Fibroblast of lung (primary cell): ENCODE measurements around the gene RCSD1. TPM values are rescaled to one million over a fixed set of nuclear protein-coding genes. Genes with fewer than 3 reads are reported as not detected.

Experiments used
- DNase-seq, 2 donors: peaks; one replicate each; pipeline versions ENCODE4 v3.0.0 to v3.0.0-alpha.2; 2010; ENCODE audit warnings: low read depth in 2 of 2
- H2AFZ ChIP-seq: 2 replicates; pipeline ENCODE4 v1.5.1; 2012; ENCODE audit warnings: low read length, control low read depth, inconsistent platforms
- H3K27ac ChIP-seq: 2 replicates; pipeline ENCODE4 v1.5.1; 2011; ENCODE audit warnings: low read length, control low read depth; ENCODE audit not compliant: insufficient read depth
- H3K27me3 ChIP-seq: 2 replicates; pipeline ENCODE4 v1.5.1; 2011; ENCODE audit warnings: mild to moderate bottlenecking, low read length; ENCODE audit not compliant: control insufficient read depth, insufficient read depth
- H3K36me3 ChIP-seq: 2 replicates; pipeline ENCODE4 v1.5.1; 2011; ENCODE audit warnings: low read length; ENCODE audit not compliant: control insufficient read depth, insufficient read depth
- H3K4me1 ChIP-seq: 2 replicates; pipeline ENCODE4 v1.5.1; 2011; ENCODE audit warnings: low read length; ENCODE audit not compliant: control insufficient read depth, insufficient read depth; ENCODE audit errors: extremely low read depth
- H3K4me2 ChIP-seq: 2 replicates; pipeline ENCODE4 v1.5.1; 2011; ENCODE audit warnings: low read length, control low read depth; ENCODE audit not compliant: insufficient read depth; ENCODE audit errors: extremely low read depth
- H3K4me3 ChIP-seq, 4 experiments: fragments of 200-600 bp in 1 of 4; sonication (generic) in 1 of 4; replicated peaks in 1 of 4; 2 replicates each; pipeline ENCODE4 v1.5.1; 2011 to 2016; ENCODE audit warnings: low read length in 4 of 4, low read depth in 3 of 4, mild to moderate bottlenecking in 3 of 4, control low read depth in 2 of 4, inconsistent platforms in 1 of 4, mixed read lengths in 1 of 4; ENCODE audit not compliant: insufficient read depth in 1 of 4; ENCODE audit errors: control extremely low read depth in 1 of 4
- H3K79me2 ChIP-seq: 2 replicates; pipeline ENCODE4 v1.5.1; 2012; ENCODE audit warnings: mild to moderate bottlenecking, low read length, inconsistent platforms; ENCODE audit not compliant: control insufficient read depth, insufficient read depth
- H3K9ac ChIP-seq: 2 replicates; pipeline ENCODE4 v1.5.1; 2011; ENCODE audit warnings: mild to moderate bottlenecking, low read length, control low read depth; ENCODE audit not compliant: insufficient read depth
- H3K9me3 ChIP-seq: 2 replicates; pipeline ENCODE4 v1.5.1; 2012; ENCODE audit warnings: low read depth, low read length; ENCODE audit not compliant: control insufficient read depth, insufficient read depth
- H4K20me1 ChIP-seq: 2 replicates; pipeline ENCODE4 v1.5.1; 2011; ENCODE audit warnings: low read length; ENCODE audit not compliant: control insufficient read depth, insufficient read depth; ENCODE audit errors: extremely low read depth
- CTCF ChIP-seq, 2 donors: IDR thresholded peaks in 1 of 2; conservative IDR thresholded peaks in 1 of 2; 1 replicate in 1 of 2; 2 replicates in 1 of 2; pipeline ENCODE4 v1.5.1; 2011 to 2012; ENCODE audit warnings: low read length in 2 of 2, control low read depth in 1 of 2, inconsistent platforms in 1 of 2, low read depth in 1 of 2, mild to moderate bottlenecking in 1 of 2
- EZH2 ChIP-seq: IDR thresholded peaks from 2 replicates; pipeline ENCODE4 v1.5.1; 2012; ENCODE audit warnings: low read length, control low read depth, mild to moderate bottlenecking; ENCODE audit errors: missing control alignments
- polyA plus RNA-seq, 2 donors: library from polyadenylated mRNA; depleted of rRNA in 1 of 2; stranded (reverse) in 1 of 2; unstranded in 1 of 2; fragments of >200 nt; gene quantifications; 2 replicates each; pipeline ENCODE4 v1.2.1, GENCODE V29; 2011 to 2012; ENCODE audit warnings: missing spikeins in 1 of 2
- total RNA-seq: library from RNA; depleted of rRNA; stranded (reverse); fragments of >200 nt; gene quantifications from 2 replicates; pipeline ENCODE4 v1.2.1, GENCODE V29; 2014

Gene RCSD1
- total and polyA plus RNA-seq, 2 donors (not counting 1 experiment from before 2014, with no cell fraction given): under 0.01 to 4.1 TPM

- Histone ChIP-seq H3K4me2 (no peak overlapping the region), H3K9ac (no peak overlapping the region), H3K9me3 (no peaks in the 10 kb centered on the region), H3K27ac (no peak overlapping the region), H3K4me1 (no peaks in the 10 kb centered on the region), H3K27me3 (no peaks in the 10 kb centered on the region), H4K20me1 (no peaks in the 10 kb centered on the region), H3K79me2 (no peaks in the 10 kb centered on the region), H3K4me3 (no peak overlapping the region), H3K36me3 (no peaks in the 10 kb centered on the region), H2AFZ (no peak overlapping the region)
- no peak for DNase-seq
- TF ChIP-seq EZH2 (no peak), CTCF (conservative IDR thresholded peaks at IDR 0.05 in 1 of 2, IDR thresholded peaks at IDR 0.05 in 1 of 2; ENCODE audit: low read depth in 1 of 2, low read length in 2 of 2) (no peak)
Observed at GRCh38 chr1:167689567-167689920, 59.5 kb downstream of the RCSD1 start.

GRCh38 chr1:167690053-167690452, 60.0 kb downstream of the RCSD1 start:
- no peaks in the 10 kb centered on the region for H3K79me2 ChIP-seq
- H3K36me3 ChIP-seq: no peaks in the 10 kb centered on the region
- H3K9me3 ChIP-seq: no peaks in the 10 kb centered on the region
- H3K9ac ChIP-seq: no peak overlapping the region
- H4K20me1 ChIP-seq: no peaks in the 10 kb centered on the region
- TF ChIP-seq CTCF (conservative IDR thresholded peaks at IDR 0.05 in 1 of 2, IDR thresholded peaks at IDR 0.05 in 1 of 2; ENCODE audit: low read depth in 1 of 2, low read length in 2 of 2) (no peak), EZH2 (no peak)
- H3K4me3 ChIP-seq: no peak overlapping the region
- H3K4me1 ChIP-seq: no peaks in the 10 kb centered on the region
- no peak overlapping the region for H3K27ac ChIP-seq
- DNase-seq: no peak
- H3K27me3 ChIP-seq: no peaks in the 10 kb centered on the region
- H3K4me2 ChIP-seq: no peak overlapping the region
- H2AFZ ChIP-seq: no peak overlapping the region

- no peak for DNase-seq
- no peak overlapping the region for H2AFZ ChIP-seq
- H3K27me3 ChIP-seq: no peaks in the 10 kb centered on the region
- no peaks in the 10 kb centered on the region for H3K36me3 ChIP-seq
- H3K79me2 ChIP-seq: no peaks in the 10 kb centered on the region
- H4K20me1 ChIP-seq: no peaks in the 10 kb centered on the region
- H3K9me3 ChIP-seq: no peaks in the 10 kb centered on the region
- no peak overlapping the region for H3K4me2 ChIP-seq
- no peak overlapping the region for H3K9ac ChIP-seq
- TF ChIP-seq EZH2: no peak
- TF ChIP-seq CTCF (conservative IDR thresholded peaks at IDR 0.05 in 1 of 2, IDR thresholded peaks at IDR 0.05 in 1 of 2; ENCODE audit: low read depth in 1 of 2, low read length in 2 of 2): no peak
- no peak overlapping the region for H3K4me3 ChIP-seq
- H3K4me1 ChIP-seq: no peaks in the 10 kb centered on the region
- H3K27ac ChIP-seq: no peak overlapping the region
Observed at GRCh38 chr1:167693425-167694045, 63.5 kb downstream of the RCSD1 start.
